ENCODE data around the gene LMCD1.

Gene LMCD1

DNA sequence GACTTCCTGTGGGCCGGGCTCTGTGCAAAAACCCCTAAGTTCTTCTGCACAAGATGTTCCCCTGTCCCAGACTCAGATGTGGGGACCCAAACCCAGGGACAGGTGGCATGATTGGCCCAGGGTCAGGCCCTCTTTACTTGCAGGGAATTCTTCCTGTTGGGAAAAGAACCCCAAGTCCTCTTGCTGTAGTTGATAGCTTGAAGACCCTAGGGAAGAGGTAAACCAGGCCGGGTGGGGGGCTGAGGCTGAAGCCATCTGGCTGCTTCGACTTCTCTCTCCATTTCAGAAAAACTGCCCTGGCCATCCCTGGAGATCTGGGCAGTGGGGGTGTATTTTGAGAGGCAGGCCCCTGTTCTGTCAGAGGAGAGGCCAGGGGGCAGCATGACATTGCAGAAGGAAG is 119.5 kb downstream of the LMCD1 start:
- Histone ChIP-seq H3K4me3 (ENCODE audit: low read depth in 1 of 2, low read length in 2 of 2) (no peak overlapping the region), H3K9ac (ENCODE audit: low read length) (no peak overlapping the region), H3K36me3 (ENCODE audit: insufficient read depth, low read length) (no peaks in the 10 kb centered on the region), H3K4me1 (ENCODE audit: insufficient read depth, low read length) (no peaks in the 10 kb centered on the region), H3K9me3 (ENCODE audit: low read length) (no peaks in the 10 kb centered on the region), H3K27me3 (ENCODE audit: control insufficient read depth in 1 of 2, insufficient read depth in 2 of 2, low read length in 2 of 2) (peaks cover 0 to 9% of the 10 kb centered on the region in 2 donors), H3K27ac (ENCODE audit: low read depth, low read length) (no peak overlapping the region)

DNA sequence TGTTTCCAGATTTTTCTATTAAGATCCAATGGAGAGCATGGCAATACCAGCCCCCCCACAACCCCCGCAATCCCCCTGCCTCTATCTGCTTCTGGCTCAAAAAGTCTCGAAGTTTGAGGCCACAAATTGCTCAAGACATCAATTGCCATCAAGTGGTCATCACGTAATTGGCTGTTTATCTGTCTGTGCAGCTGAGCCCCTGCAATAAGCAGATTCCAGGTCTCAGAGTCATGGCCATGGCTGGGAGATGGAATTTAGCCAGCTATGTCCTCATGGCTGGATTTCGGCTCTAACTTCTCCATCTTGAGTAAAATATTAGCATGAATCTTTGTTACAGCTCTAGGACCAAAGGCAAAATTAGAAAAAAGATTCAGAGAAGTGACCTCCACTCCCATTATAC is 120.2 kb downstream of the LMCD1 start:
- Histone ChIP-seq H3K27ac (ENCODE audit: low read depth, low read length) (no peak overlapping the region), H3K27me3 (ENCODE audit: control insufficient read depth in 1 of 2, insufficient read depth in 2 of 2, low read length in 2 of 2) (peaks cover 0 to 9% of the 10 kb centered on the region in 2 donors), H3K9ac (ENCODE audit: low read length) (no peak overlapping the region), H3K4me1 (ENCODE audit: insufficient read depth, low read length) (no peaks in the 10 kb centered on the region), H3K9me3 (ENCODE audit: low read length) (no peaks in the 10 kb centered on the region), H3K36me3 (ENCODE audit: insufficient read depth, low read length) (no peaks in the 10 kb centered on the region), H3K4me3 (ENCODE audit: low read depth in 1 of 2, low read length in 2 of 2) (no peak overlapping the region)

DNA sequence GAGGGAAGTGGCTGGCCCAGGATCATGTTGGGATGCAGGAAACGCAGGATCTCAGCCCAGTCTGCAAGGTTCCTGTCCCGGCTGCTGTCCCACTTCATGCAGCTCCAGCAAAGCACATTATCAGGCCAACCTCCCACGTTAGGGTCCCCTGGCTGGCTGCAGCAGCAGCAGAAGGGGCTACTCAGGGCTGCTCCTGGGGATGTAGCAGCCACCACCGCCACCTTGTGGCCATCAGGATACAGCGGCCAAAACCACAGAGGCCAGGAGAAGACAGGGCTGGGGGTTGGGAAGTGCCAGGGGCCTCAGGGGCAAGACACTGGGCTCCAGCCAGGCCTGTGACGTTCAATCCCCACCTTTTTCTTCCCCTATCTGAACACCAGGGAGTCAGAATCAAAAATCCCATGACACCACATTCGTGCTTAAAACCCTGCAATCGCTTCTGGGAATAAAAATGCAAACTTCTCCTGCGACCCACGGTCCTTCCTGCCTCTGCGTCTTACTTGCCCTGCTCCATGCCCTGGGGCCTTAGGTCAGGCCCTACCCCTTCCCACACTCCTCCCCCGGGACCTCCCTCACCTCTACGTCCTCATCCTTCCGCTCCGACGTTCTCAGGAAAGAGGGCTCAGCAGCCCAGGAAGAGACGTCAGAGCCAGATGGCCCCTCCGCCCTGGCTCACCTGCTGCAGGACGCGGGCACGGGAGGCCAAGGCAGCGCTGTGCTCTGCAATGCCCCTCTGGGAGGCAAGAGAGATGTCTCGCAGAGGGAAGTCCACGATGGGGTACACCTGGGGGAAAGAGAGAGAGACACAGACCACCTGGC is 121.5 kb downstream of the LMCD1 start:
- Histone ChIP-seq H3K4me1 (ENCODE audit: insufficient read depth, low read length) (no peaks in the 10 kb centered on the region), H3K9ac (ENCODE audit: low read length) (no peak overlapping the region), H3K27ac (ENCODE audit: low read depth, low read length) (no peak overlapping the region), H3K27me3 (ENCODE audit: control insufficient read depth in 1 of 2, insufficient read depth in 2 of 2, low read length in 2 of 2) (peaks cover 0 to 9% of the 10 kb centered on the region in 2 donors), H3K9me3 (ENCODE audit: low read length) (no peaks in the 10 kb centered on the region), H3K4me3 (ENCODE audit: low read depth in 1 of 2, low read length in 2 of 2) (no peak overlapping the region), H3K36me3 (ENCODE audit: insufficient read depth, low read length) (no peaks in the 10 kb centered on the region)

DNA sequence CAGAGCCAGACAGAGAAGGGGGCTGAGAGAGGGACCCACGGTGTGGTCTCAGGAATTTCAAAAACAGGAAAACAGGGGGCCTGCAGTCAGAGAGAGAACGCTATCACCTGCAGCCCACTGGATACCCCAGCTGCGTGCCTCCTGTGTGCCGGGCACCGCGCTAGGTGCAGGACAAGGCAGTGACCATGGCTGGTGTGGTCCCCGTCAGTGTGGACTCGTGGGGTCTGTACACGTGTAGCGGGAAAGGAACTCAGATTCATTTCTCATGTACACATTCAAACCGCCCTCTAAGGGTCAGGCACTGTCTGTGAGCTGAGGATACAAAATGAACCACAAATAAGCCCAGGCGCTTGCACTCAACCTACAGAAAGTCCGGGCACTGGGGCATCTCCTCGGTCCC is 122.1 kb downstream of the LMCD1 start:
- H3K27me3 ChIP-seq (ENCODE audit: control insufficient read depth in 1 of 2, insufficient read depth in 2 of 2, low read length in 2 of 2): peaks cover 0 to 9% of the 10 kb centered on the region in 2 donors
- H3K36me3 ChIP-seq (ENCODE audit: insufficient read depth, low read length): no peaks in the 10 kb centered on the region
- no peak overlapping the region for H3K9ac ChIP-seq (ENCODE audit: low read length)
- no peak overlapping the region for H3K4me3 ChIP-seq (ENCODE audit: low read depth in 1 of 2, low read length in 2 of 2)
- H3K4me1 ChIP-seq (ENCODE audit: insufficient read depth, low read length): no peaks in the 10 kb centered on the region
- no peak overlapping the region for H3K27ac ChIP-seq (ENCODE audit: low read depth, low read length)
- no peaks in the 10 kb centered on the region for H3K9me3 ChIP-seq (ENCODE audit: low read length)

Data from muscle layer of colon (tissue), 2 donors.